H1 (cell line): ENCODE data around the gene RASSF4. TPM values are rescaled to one million over a fixed set of nuclear protein-coding genes. Genes with fewer than 3 reads are reported as not detected.

Source experiments
- CTCF ChIA-PET: fragments of 300-600 bp; sonication (Branson Sonifier 250); formaldehyde crosslinking; loops from one replicate; lab custom pipeline; 2021; ENCODE audit not compliant: partially characterized antibody; lab: Charles Lee
- POLR2A ChIA-PET: fragments of 300-600 bp; sonication (Branson Sonifier 250); formaldehyde crosslinking; loops from one replicate; lab custom pipeline; 2021; ENCODE audit warnings: inconsistent platforms; ENCODE audit not compliant: partially characterized antibody; lab: Charles Lee
- DNase-seq, 2 experiments: peaks; one replicate each; pipeline versions ENCODE4 v3.0.0 to v3.0.0-alpha.2; 2010 to 2022; ENCODE audit warnings: low spot score in 2 of 2, low read depth in 1 of 2, mixed read lengths in 1 of 2
- FAIRE-seq: peaks from 2 replicates; lab custom pipeline; 2011; peaks lifted over from hg19 to GRCh38; lab: Jason Lieb, UNC
- H2AFZ ChIP-seq: 2 replicates; pipeline ENCODE4 v1.8.1; 2012; ENCODE audit warnings: low read length, inconsistent platforms
- H2AK5ac ChIP-seq: 2 replicates; pipeline ENCODE4 v1.6.1; 2013; ENCODE audit warnings: low read depth, low read length
- H2BK120ac ChIP-seq: replicated peaks from 2 replicates; pipeline ENCODE3; 2013; ENCODE audit warnings: low read depth, low read length, inconsistent platforms
- H2BK12ac ChIP-seq: 2 replicates; pipeline ENCODE4 v1.6.1; 2013; ENCODE audit warnings: low read depth, low read length
- H2BK15ac ChIP-seq: 2 replicates; pipeline ENCODE4 v1.6.1; 2013; ENCODE audit warnings: low read length
- H2BK20ac ChIP-seq: 2 replicates; pipeline ENCODE4 v1.6.1; 2013; ENCODE audit warnings: low read length
- H2BK5ac ChIP-seq: 2 replicates; pipeline ENCODE4 v1.6.1; 2013; ENCODE audit warnings: low read depth, low read length
- H3K14ac ChIP-seq: 2 replicates; pipeline ENCODE4 v1.6.1; 2013; ENCODE audit warnings: inconsistent platforms; ENCODE audit not compliant: insufficient read length
- H3K18ac ChIP-seq: 2 replicates; pipeline ENCODE4 v1.6.1; 2013; ENCODE audit warnings: low read length; ENCODE audit errors: extremely low read depth
- H3K23ac ChIP-seq: 2 replicates; pipeline ENCODE4 v1.6.1; 2013; ENCODE audit warnings: inconsistent platforms; ENCODE audit not compliant: insufficient read length
- H3K23me2 ChIP-seq: 2 replicates; pipeline ENCODE4 v1.6.1; 2013; ENCODE audit warnings: low read depth, low read length
- H3K27ac ChIP-seq: 2 replicates; pipeline ENCODE4 v1.6.1; 2011; ENCODE audit warnings: low read depth, low read length, inconsistent platforms
- H3K27me3 ChIP-seq, 4 experiments: replicated peaks in 1 of 4; 1 replicate in 1 of 4; 2 replicates in 3 of 4; pipeline versions ENCODE4 v1.6.1 to v1.8.1; 2011 to 2013; ENCODE audit warnings: low read length in 3 of 4, mild to moderate bottlenecking in 3 of 4, inconsistent platforms in 2 of 4, mixed read lengths in 2 of 4, moderate library complexity in 1 of 4; ENCODE audit not compliant: control insufficient read depth in 3 of 4, insufficient read depth in 3 of 4; ENCODE audit errors: extremely low read depth in 1 of 4
- H3K36me3 ChIP-seq, 4 experiments: 2 replicates each; pipeline versions ENCODE4 v1.6.1 to v1.8.1; 2011 to 2013; ENCODE audit warnings: mild to moderate bottlenecking in 4 of 4, low read length in 3 of 4, moderate library complexity in 2 of 4, control low read depth in 1 of 4, inconsistent platforms in 1 of 4; ENCODE audit not compliant: insufficient read depth in 4 of 4, control insufficient read depth in 2 of 4
- H3K4ac ChIP-seq: replicated peaks from 2 replicates; pipeline ENCODE3; 2013; ENCODE audit warnings: low read length, low read depth, mixed read lengths, inconsistent platforms; ENCODE audit not compliant: insufficient read length
- H3K4me1 ChIP-seq, 4 experiments: replicated peaks in 1 of 4; 1 replicate in 1 of 4; 2 replicates in 3 of 4; pipeline versions ENCODE4 v1.6.1 to v1.8.1; 2011 to 2013; ENCODE audit warnings: low read length in 3 of 4, inconsistent platforms in 2 of 4, mixed read lengths in 1 of 4; ENCODE audit not compliant: insufficient read depth in 4 of 4, control insufficient read depth in 3 of 4
- H3K4me2 ChIP-seq, 2 experiments: 2 replicates each; pipeline versions ENCODE4 v1.6.1 to v1.8.1; 2011 to 2013; ENCODE audit warnings: low read depth in 2 of 2, low read length in 2 of 2, control low read depth in 1 of 2, inconsistent platforms in 1 of 2, mild to moderate bottlenecking in 1 of 2; ENCODE audit not compliant: insufficient read depth in 1 of 2
- H3K4me3 ChIP-seq, 4 experiments: fragments of 200-600, 300-600 bp in 1 of 4; sonication (generic), shearing (Covaris generic), sonication (Bioruptor Twin) in 1 of 4; 2 replicates each; pipeline versions ENCODE4 v1.5.1 to v1.8.1; 2011 to 2016; ENCODE audit warnings: low read length in 4 of 4, low read depth in 3 of 4, control low read depth in 2 of 4, inconsistent platforms in 2 of 4, mild to moderate bottlenecking in 2 of 4, mixed read lengths in 1 of 4, moderate library complexity in 1 of 4; ENCODE audit not compliant: insufficient read depth in 2 of 4; ENCODE audit errors: extremely low read depth in 1 of 4
- H3K56ac ChIP-seq: replicated peaks from 2 replicates; pipeline ENCODE3; 2013; ENCODE audit warnings: low read depth, mild to moderate bottlenecking, mixed read lengths, low read length, inconsistent platforms; ENCODE audit not compliant: insufficient read length
- H3K79me1 ChIP-seq: 2 replicates; pipeline ENCODE4 v1.6.1; 2013; ENCODE audit warnings: low read depth, low read length, control low read depth
- H3K79me2 ChIP-seq, 2 experiments: 2 replicates each; pipeline versions ENCODE4 v1.6.1 to v1.8.1; 2012 to 2013; ENCODE audit warnings: low read length in 2 of 2, mild to moderate bottlenecking in 2 of 2, inconsistent platforms in 1 of 2; ENCODE audit not compliant: insufficient read depth in 2 of 2, control insufficient read depth in 1 of 2
- H3K9ac ChIP-seq, 4 experiments: replicated peaks in 1 of 4; 1 replicate in 1 of 4; 2 replicates in 3 of 4; pipeline versions ENCODE4 v1.6.1 to v1.8.1; 2011 to 2013; ENCODE audit warnings: low read depth in 3 of 4, low read length in 3 of 4, control low read depth in 2 of 4, mild to moderate bottlenecking in 2 of 4, moderate library complexity in 2 of 4, inconsistent platforms in 1 of 4; ENCODE audit errors: extremely low read depth in 1 of 4
- H3K9me3 ChIP-seq, 2 experiments: 2 replicates each; pipeline versions ENCODE4 v1.6.1 to v1.8.1; 2012 to 2013; ENCODE audit warnings: mild to moderate bottlenecking in 2 of 2, moderate library complexity in 2 of 2, control low read depth in 1 of 2, inconsistent platforms in 1 of 2, low read depth in 1 of 2, low read length in 1 of 2, mixed read lengths in 1 of 2; ENCODE audit not compliant: insufficient read depth in 2 of 2
- H4K20me1 ChIP-seq, 2 experiments: replicated peaks in 1 of 2; 2 replicates each; pipeline versions ENCODE3 to v1.8.1; 2011 to 2013; ENCODE audit warnings: inconsistent platforms in 2 of 2, low read length in 2 of 2, mild to moderate bottlenecking in 1 of 2; ENCODE audit not compliant: insufficient read depth in 2 of 2, control insufficient read depth in 1 of 2
- H4K5ac ChIP-seq: 2 replicates; pipeline ENCODE4 v1.6.1; 2013; ENCODE audit warnings: low read length, low read depth, mixed read lengths, inconsistent platforms; ENCODE audit not compliant: insufficient read length
- H4K8ac ChIP-seq: 2 replicates; pipeline ENCODE4 v1.8.0; 2013; ENCODE audit warnings: mild to moderate bottlenecking, moderate library complexity, low read length, inconsistent platforms; ENCODE audit not compliant: insufficient read depth; ENCODE audit errors: extremely low read depth
- H4K91ac ChIP-seq: replicated peaks from 2 replicates; pipeline ENCODE3; 2013; ENCODE audit warnings: low read length, mixed read lengths, inconsistent platforms; ENCODE audit not compliant: insufficient read length
- CHD2 ChIP-seq: IDR thresholded peaks from 2 replicates; pipeline ENCODE4 v1.6.1; 2012; ENCODE audit warnings: low read length, improper control_type of control experiment
- JUND ChIP-seq: IDR thresholded peaks from 2 replicates; pipeline ENCODE4 v1.6.1; 2011; ENCODE audit warnings: mild to moderate bottlenecking, improper control_type of control experiment, low read length
- RAD21 ChIP-seq, 2 experiments: IDR thresholded peaks in 1 of 2; conservative IDR thresholded peaks in 1 of 2; 2 replicates each; pipeline ENCODE4 v1.6.1; 2011; ENCODE audit warnings: low read depth in 2 of 2, low read length in 2 of 2, improper control_type of control experiment in 1 of 2, inconsistent platforms in 1 of 2, mild to moderate bottlenecking in 1 of 2, moderate library complexity in 1 of 2
- SIX5 ChIP-seq: IDR thresholded peaks from 2 replicates; pipeline ENCODE4 v1.6.1; 2011; ENCODE audit warnings: mild to moderate bottlenecking, low read depth, low read length
- YY1 ChIP-seq: IDR thresholded peaks from 2 replicates; pipeline ENCODE4 v1.6.1; 2011; ENCODE audit warnings: low read depth, mild to moderate bottlenecking, low read length
- WGBS, 2 experiments: shearing (Covaris generic) in 1 of 2; methylation state at CpG; one replicate each; pipeline versions ENCODE4 v1.1.6 to v1.1.7; 2013 to 2015; ENCODE audit warnings: low lambda C conversion rate in 2 of 2, mixed read lengths in 2 of 2, inconsistent platforms in 1 of 2, low coverage in 1 of 2, missing lambda C conversion rate in 1 of 2; ENCODE audit not compliant: insufficient replicate concordance in 2 of 2, insufficient coverage in 1 of 2, insufficient read length in 1 of 2; ENCODE audit errors: extremely low coverage in 1 of 2, missing lambda C conversion rate in 1 of 2; 5-methylcytosine and 5-hydroxymethylcytosine counted together
- polyA plus RNA-seq, 7 experiments: library from polyadenylated mRNA; depleted of rRNA in 3 of 7; stranded (reverse) in 5 of 7; unstranded in 2 of 7; fragments of >200 nt in 5 of 7; fragments of 200-250 nt in 2 of 7; gene quantifications; 1 replicate in 5 of 7; 2 replicates in 1 of 7; 4 replicates in 1 of 7; pipeline versions ENCODE4 v1.2.1 to v1.2.3, GENCODE V29; 2011 to 2013; ENCODE audit warnings: missing spikeins in 2 of 7, mixed read lengths in 2 of 7
- total RNA-seq: library from RNA; stranded (reverse); fragmentation: NEBNext Ultra II Directional; extraction: Animal tissue kit (Norgen Biotek cat#: 25700); gene quantifications from 2 replicates; pipeline ENCODE4 v1.2.1, GENCODE V29; 2021
- TF ChIP-seq, protein P1 (sequence below), 3 experiments: IDR thresholded peaks; 1 replicate in 2 of 3; 2 replicates in 1 of 3; pipeline versions ENCODE4 v1.5.1 to v1.6.1; 2011; ENCODE audit warnings: low read length in 3 of 3, mild to moderate bottlenecking in 3 of 3, inconsistent platforms in 2 of 3, low read depth in 1 of 3, moderate library complexity in 1 of 3; ENCODE audit not compliant: insufficient read depth in 1 of 3; ENCODE audit errors: control extremely low read depth in 1 of 3
- TF ChIP-seq, protein P2 (sequence below): IDR thresholded peaks from 2 replicates; pipeline ENCODE4 v1.6.1; 2012; ENCODE audit warnings: inconsistent platforms

Gene RASSF4
- total and polyA plus RNA-seq, 2 of the 8 experiments (the other 6 are each of a cell fraction or from before 2014, with no cell fraction given): 14.3 to 14.5 TPM

DNA sequence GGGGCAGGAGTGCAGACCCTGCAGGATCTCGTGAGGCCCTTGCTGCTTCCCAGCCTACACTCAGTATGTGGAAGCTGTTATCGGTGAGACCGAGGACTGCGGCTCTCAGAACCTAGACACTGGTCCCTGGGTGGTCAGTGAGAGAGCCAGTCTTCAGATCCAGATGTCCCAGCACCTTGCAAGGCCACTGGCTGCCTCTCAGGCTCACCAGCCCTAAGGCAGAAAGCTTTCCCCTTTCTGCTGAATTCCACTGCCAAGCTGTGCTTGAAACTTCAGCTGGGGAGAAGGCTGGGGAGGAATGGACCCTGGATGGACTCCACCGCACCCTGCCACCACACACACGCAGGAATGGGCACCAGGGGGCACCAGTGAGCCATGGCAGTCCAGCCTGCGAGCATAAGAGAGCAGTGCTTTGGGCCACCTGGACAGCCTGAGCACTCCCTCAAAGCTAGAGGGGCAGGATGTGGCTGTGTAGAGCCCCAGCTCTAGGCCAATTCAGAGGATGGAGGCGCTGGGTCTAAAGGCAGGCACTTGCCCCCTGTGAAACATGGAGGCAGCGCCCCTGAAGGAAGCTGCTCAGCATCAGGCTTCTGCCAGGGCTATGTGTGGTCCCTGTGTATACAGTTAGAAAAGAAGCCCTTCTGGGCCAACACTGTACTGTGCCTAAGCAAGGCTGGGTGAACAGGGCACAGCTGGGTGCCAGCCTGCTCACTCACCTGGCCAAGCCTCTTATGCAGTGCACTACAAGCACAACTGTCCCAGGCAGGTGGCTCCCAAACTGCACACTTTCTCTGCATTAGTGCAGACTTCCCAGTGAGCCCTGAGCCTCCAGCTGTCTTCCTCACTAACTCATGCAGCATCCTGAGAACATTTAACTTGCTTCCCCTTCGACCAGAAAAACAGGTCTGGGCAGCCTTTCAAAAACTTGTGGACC, 26.8 kb upstream of the RASSF4 start:
- Histone ChIP-seq H3K36me3 (no peaks in the 10 kb centered on the region), H4K8ac (peak overlapping the region; percentile 72; the same call in 1 of the 2 replicates), H3K9ac (no peak overlapping the region), H3K23me2 (peaks cover 8% of the 10 kb centered on the region; the same call in 1 of the 2 replicates), H3K79me2 (no peaks in the 10 kb centered on the region), H3K27ac (no peak overlapping the region), H2AK5ac (no peak overlapping the region), H3K9me3 (no peaks in the 10 kb centered on the region), H4K20me1 (no peaks in the 10 kb centered on the region), H3K18ac (no peak overlapping the region), H2BK5ac (peak overlapping the region; percentile 45; the same call in 1 of the 2 replicates), H2BK12ac (peak overlapping the region; percentile 84; the same call in 1 of the 2 replicates), H4K5ac (no peak overlapping the region), H2AFZ (no peak overlapping the region), H3K23ac (no peak overlapping the region), H4K91ac (peak overlapping the region; percentile 25), H2BK20ac (peak overlapping the region; percentile 80; the same call in 1 of the 2 replicates), H3K4me2 (no peak overlapping the region), H2BK15ac (peak overlapping the region; percentile 95; the same call in 1 of the 2 replicates), H3K4me1 (peaks cover 0 to 5% (median under 1%) of the 10 kb centered on the region in 4 experiments; a peak in 2 of 7 replicates), H3K79me1 (no peaks in the 10 kb centered on the region), H3K14ac (no peak overlapping the region), H3K56ac (no peak overlapping the region), H2BK120ac (no peak overlapping the region), H3K27me3 (no peaks in the 10 kb centered on the region; a peak in 1 of 7 replicates), H3K4ac (no peak overlapping the region), H3K4me3 (no peak overlapping the region)
- ChIA-PET CTCF (interaction anchor here (0.7 to 10.3 kb wide), 30 partner anchors 9 to 366 kb away, joined by 3 to 119 read pairs (median 5); partner anchors contain the start of genes DEPP1, RASSF4 and ZNF22), POLR2A (interaction anchor here (0.7 to 3.7 kb wide), 16 partner anchors 15 to 75 kb away, joined by 3 to 11 read pairs (median 4); partner anchors contain the start of genes DEPP1 and ZNF22)
- FAIRE-seq: peak; percentile 81
- DNase-seq: peak; percentile 73 to 99
- 59% methylated on average over 9 of the region's 10 CpGs; no CpG with 5 or more reads in 1 of the 2 experiments for WGBS, 2 experiments
- TF ChIP-seq YY1: peak; percentile 65; the same call in 1 of the 2 replicates
- TF ChIP-seq SIX5: no peak
- TF ChIP-seq, protein P1, sequence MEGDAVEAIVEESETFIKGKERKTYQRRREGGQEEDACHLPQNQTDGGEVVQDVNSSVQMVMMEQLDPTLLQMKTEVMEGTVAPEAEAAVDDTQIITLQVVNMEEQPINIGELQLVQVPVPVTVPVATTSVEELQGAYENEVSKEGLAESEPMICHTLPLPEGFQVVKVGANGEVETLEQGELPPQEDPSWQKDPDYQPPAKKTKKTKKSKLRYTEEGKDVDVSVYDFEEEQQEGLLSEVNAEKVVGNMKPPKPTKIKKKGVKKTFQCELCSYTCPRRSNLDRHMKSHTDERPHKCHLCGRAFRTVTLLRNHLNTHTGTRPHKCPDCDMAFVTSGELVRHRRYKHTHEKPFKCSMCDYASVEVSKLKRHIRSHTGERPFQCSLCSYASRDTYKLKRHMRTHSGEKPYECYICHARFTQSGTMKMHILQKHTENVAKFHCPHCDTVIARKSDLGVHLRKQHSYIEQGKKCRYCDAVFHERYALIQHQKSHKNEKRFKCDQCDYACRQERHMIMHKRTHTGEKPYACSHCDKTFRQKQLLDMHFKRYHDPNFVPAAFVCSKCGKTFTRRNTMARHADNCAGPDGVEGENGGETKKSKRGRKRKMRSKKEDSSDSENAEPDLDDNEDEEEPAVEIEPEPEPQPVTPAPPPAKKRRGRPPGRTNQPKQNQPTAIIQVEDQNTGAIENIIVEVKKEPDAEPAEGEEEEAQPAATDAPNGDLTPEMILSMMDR (IDR thresholded peaks at IDR 0.05; ENCODE audit: control extremely low read depth in 1 of 3, insufficient read depth in 1 of 3, low read depth in 1 of 3, low read length in 3 of 3): peak; percentile 97 to 99 (median 98)
- TF ChIP-seq, protein P2, sequence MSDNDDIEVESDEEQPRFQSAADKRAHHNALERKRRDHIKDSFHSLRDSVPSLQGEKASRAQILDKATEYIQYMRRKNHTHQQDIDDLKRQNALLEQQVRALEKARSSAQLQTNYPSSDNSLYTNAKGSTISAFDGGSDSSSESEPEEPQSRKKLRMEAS: peak; percentile 57
- 0 out of 2 replicates have a peak, but pooled peaks have one; percentile 41 for TF ChIP-seq JUND
- 0 out of 2 replicates have a peak, but pooled peaks have one; percentile 31 for TF ChIP-seq CHD2
- TF ChIP-seq RAD21 (IDR thresholded peaks at IDR 0.05 in 1 of 2, conservative IDR thresholded peaks at IDR 0.05 in 1 of 2; ENCODE audit: low read depth in 2 of 2, low read length in 2 of 2): peak; percentile 95 to 98
